A549 (cell line): Measurements from ENCODE around the gene TRMT1. TPM values are rescaled to one million over a fixed set of nuclear protein-coding genes. Genes with fewer than 3 reads are reported as not detected.
A peak's percentile ranks its signal among the peaks of the same experiment; 100 is the strongest.

Experiments
- BCL3 ChIP-seq: fragments of >200 bp; sonication (Bioruptor Twin); formaldehyde crosslinking; IDR thresholded peaks from 3 replicates; pipeline ENCODE4 v1.6.1; 2016
- CEBPB ChIP-seq, 2 experiments: fragments of >200 bp in 1 of 2; sonication (Bioruptor Twin) in 1 of 2; formaldehyde crosslinking in 1 of 2; IDR thresholded peaks; 2 replicates each; pipeline ENCODE4 v1.6.1; 2012 to 2016
- CHD2 ChIP-seq: fragments of 150-350 bp; IDR thresholded peaks from 2 replicates; pipeline ENCODE4 v1.6.1; 2014; ENCODE audit warnings: low read length; ENCODE audit not compliant: partially characterized antibody
- ELK1 ChIP-seq: fragments of 150-350 bp; IDR thresholded peaks from 2 replicates; pipeline ENCODE4 v1.6.1; 2014; ENCODE audit warnings: low read depth, mild to moderate bottlenecking, low read length
- EP300 ChIP-seq, 2 experiments: fragments of >200 bp; sonication (Bioruptor Twin); formaldehyde crosslinking; IDR thresholded peaks; 2 replicates in 1 of 2; 3 replicates in 1 of 2; pipeline ENCODE4 v1.6.1; 2016 to 2017
- FOSB ChIP-seq: fragments of 250-450 bp; sonication (Bioruptor Pico); IDR thresholded peaks from 2 replicates; pipeline ENCODE4 v1.5.0; 2020; ENCODE audit warnings: mild to moderate bottlenecking, moderate library complexity
- FOXS1 ChIP-seq: fragments of 250-450 bp; sonication (Bioruptor Pico); IDR thresholded peaks from 2 replicates; pipeline ENCODE4 v1.5.0; 2020; ENCODE audit warnings: mild to moderate bottlenecking, moderate library complexity
- HDAC2 ChIP-seq: fragments of 200-600 bp; sonication (generic); IDR thresholded peaks from 2 replicates; pipeline ENCODE4 v1.6.1; 2016
- HES2 ChIP-seq: fragments of >200 bp; sonication (Bioruptor Twin); formaldehyde crosslinking; IDR thresholded peaks from 2 replicates; pipeline ENCODE4 v1.6.1; 2016
- HEYL ChIP-seq: fragments of 250-450 bp; sonication (Bioruptor Pico); IDR thresholded peaks from 2 replicates; pipeline ENCODE4 v1.8.0; 2021; ENCODE audit warnings: mild to moderate bottlenecking, moderate library complexity
- HOXA7 ChIP-seq: fragments of 250-450 bp; sonication (Bioruptor Pico); IDR thresholded peaks from 2 replicates; pipeline ENCODE4 v1.5.0; 2020; ENCODE audit warnings: mild to moderate bottlenecking, moderate library complexity
- HOXB13 ChIP-seq: fragments of 250-450 bp; sonication (Bioruptor Pico); IDR thresholded peaks from 2 replicates; pipeline ENCODE4 v1.5.0; 2020; ENCODE audit warnings: low read depth, mild to moderate bottlenecking, moderate library complexity
- MAFK ChIP-seq: fragments of 450-650 bp; IDR thresholded peaks from 2 replicates; pipeline ENCODE4 v1.6.1; 2014; ENCODE audit not compliant: partially characterized antibody
- NFE2L2 ChIP-seq: fragments of 150-350 bp; conservative IDR thresholded peaks from 2 replicates; pipeline ENCODE4 v1.6.1; 2014; ENCODE audit warnings: low read length
- PHF8 ChIP-seq: fragments of 200-600 bp; sonication (generic); IDR thresholded peaks from 2 replicates; pipeline ENCODE4 v1.6.1; 2016; ENCODE audit warnings: low read depth, mild to moderate bottlenecking, antibody characterized with exemption, moderate library complexity, borderline replicate concordance
- RAD21 ChIP-seq, 2 experiments: fragments of >200 bp in 1 of 2; sonication (Bioruptor Twin) in 1 of 2; formaldehyde crosslinking in 1 of 2; IDR thresholded peaks in 1 of 2; conservative IDR thresholded peaks in 1 of 2; 2 replicates in 1 of 2; 3 replicates in 1 of 2; pipeline ENCODE4 v1.6.1; 2012 to 2018; ENCODE audit warnings: inconsistent platforms in 1 of 2
- RCOR1 ChIP-seq: fragments of 150-350 bp; IDR thresholded peaks from 2 replicates; pipeline ENCODE4 v1.6.1; 2014; ENCODE audit warnings: antibody characterized with exemption, low read length, low read depth
- REST ChIP-seq: fragments of 200-600 bp; sonication (generic); IDR thresholded peaks from 2 replicates; pipeline ENCODE4 v1.6.1; 2016; ENCODE audit warnings: antibody characterized with exemption, mild to moderate bottlenecking, moderate library complexity
- RFX5 ChIP-seq: fragments of 450-650 bp; IDR thresholded peaks from 2 replicates; pipeline ENCODE4 v1.7.1; 2014; ENCODE audit warnings: antibody characterized with exemption, mild to moderate bottlenecking, moderate library complexity
- USF2 ChIP-seq: fragments of 450-650 bp; IDR thresholded peaks from 2 replicates; pipeline ENCODE4 v1.6.1; 2014; ENCODE audit warnings: antibody characterized with exemption
- ZFP36 ChIP-seq: fragments of 450-650 bp; IDR thresholded peaks from 2 replicates; pipeline ENCODE4 v1.6.1; 2014; ENCODE audit warnings: borderline replicate concordance; ENCODE audit not compliant: partially characterized antibody
- polyA plus RNA-seq, 4 experiments: library from polyadenylated mRNA; depleted of rRNA in 3 of 4; stranded (reverse); fragments of >200 nt; fragmentation: RNase III in 1 of 4; extraction: RNeasy Plus Mini Kit Qiagen cat#74134 plus additional on column Dnase treatment in 1 of 4; gene quantifications; 2 replicates in 3 of 4; 3 replicates in 1 of 4; pipeline ENCODE4 v1.2.3, GENCODE V29; 2011 to 2017

The TRMT1 gene
- polyA plus RNA-seq, 2 of the 4 experiments (the other 2 are of a cell fraction): 18.2 to 29.8 TPM

- TF ChIP-seq REST (peak; percentile 54; the same call in 1 of the 2 replicates), CEBPB (IDR thresholded peaks at IDR 0.05) (no peak), HOXB13 (no peak), CHD2 (no peak), BCL3 (peak; percentile 98), RFX5 (no peak), EP300 (IDR thresholded peaks at IDR 0.05) (no peak), HDAC2 (no peak), HES2 (no peak), FOXS1 (CRISPR knock-in tag) (no peak), HEYL (CRISPR knock-in tag) (no peak), PHF8 (peak; percentile 63), ELK1 (no peak), ZFP36 (no peak), RAD21 (conservative IDR thresholded peaks at IDR 0.05 in 1 of 2, IDR thresholded peaks at IDR 0.05 in 1 of 2) (peak; percentile 5 to 16; a peak in 1 of 5 replicates), NFE2L2 (no peak), FOSB (CRISPR knock-in tag) (peak; percentile 81; the same call in 1 of the 2 replicates), RCOR1 (no peak), MAFK (no peak), USF2 (peak; percentile 26; the same call in 1 of the 2 replicates), HOXA7 (CRISPR knock-in tag) (0 out of 2 replicates have a peak, but pooled peaks have one; percentile 15)
Observed at GRCh38 chr19:13152974-13153568, 36.5 kb upstream of the TRMT1 start (continued).
